Duodenal mucosa (tissue), 2 donors: Measurements from ENCODE around the gene LRRC8C.

Source experiments
- H3K27ac ChIP-seq: one replicate; pipeline ENCODE4 v1.7.0; 2013; ENCODE audit warnings: low read depth, low read length
- H3K27me3 ChIP-seq, 2 donors: one replicate each; pipeline ENCODE4 v1.7.0; 2013; ENCODE audit warnings: low read length in 2 of 2, control low read depth in 1 of 2; ENCODE audit not compliant: insufficient read depth in 2 of 2, control insufficient read depth in 1 of 2
- H3K36me3 ChIP-seq, 2 donors: one replicate each; pipeline ENCODE4 v1.7.0; 2013; ENCODE audit warnings: low read length in 2 of 2, control low read depth in 1 of 2; ENCODE audit not compliant: insufficient read depth in 2 of 2, control insufficient read depth in 1 of 2
- H3K4me1 ChIP-seq, 2 donors: one replicate each; pipeline ENCODE4 v1.7.0; 2013; ENCODE audit warnings: low read length in 2 of 2, control low read depth in 1 of 2; ENCODE audit not compliant: insufficient read depth in 2 of 2, control insufficient read depth in 1 of 2
- H3K4me3 ChIP-seq, 2 donors: one replicate each; pipeline ENCODE4 v1.7.0; 2013; ENCODE audit warnings: low read length in 2 of 2, low read depth in 1 of 2
- H3K9ac ChIP-seq, 2 donors: one replicate each; pipeline ENCODE4 v1.7.0; 2013; ENCODE audit warnings: low read length in 2 of 2, low read depth in 1 of 2
- H3K9me3 ChIP-seq, 2 donors: one replicate each; pipeline ENCODE4 v1.7.0; 2013; ENCODE audit warnings: low read length in 2 of 2, control low read depth in 1 of 2; ENCODE audit not compliant: control insufficient read depth in 1 of 2

The LRRC8C gene

GRCh38 chr1:89715677-89716076 lies 82.8 kb downstream of the LRRC8C start:
- Histone ChIP-seq H3K27ac (no peak overlapping the region), H3K4me3 (no peak overlapping the region), H3K9ac (no peak overlapping the region), H3K9me3 (no peaks in the 10 kb centered on the region), H3K4me1 (peaks cover 0 to 16% of the 10 kb centered on the region in 2 donors), H3K27me3 (no peaks in the 10 kb centered on the region), H3K36me3 (peaks cover 6 to 12% of the 10 kb centered on the region in 2 donors)

- no peak overlapping the region for H3K4me3 ChIP-seq
- no peaks in the 10 kb centered on the region for H3K9me3 ChIP-seq
- peaks cover 0 to 16% of the 10 kb centered on the region in 2 donors for H3K4me1 ChIP-seq
- no peak overlapping the region for H3K27ac ChIP-seq
- no peaks in the 10 kb centered on the region for H3K36me3 ChIP-seq
- no peak overlapping the region for H3K9ac ChIP-seq
- H3K27me3 ChIP-seq, result no peaks in the 10 kb centered on the region
Measured at GRCh38 chr1:89719502-89720306, 86.8 kb downstream of the LRRC8C start.

GRCh38 chr1:89720839-89721238 lies 87.9 kb downstream of the LRRC8C start:
- H3K4me1 ChIP-seq, result peaks cover 4 to 16% of the 10 kb centered on the region in 2 donors
- no peaks in the 10 kb centered on the region for H3K27me3 ChIP-seq
- no peak overlapping the region for H3K9ac ChIP-seq
- no peak overlapping the region for H3K4me3 ChIP-seq
- no peaks in the 10 kb centered on the region for H3K9me3 ChIP-seq
- no peak overlapping the region for H3K27ac ChIP-seq
- no peaks in the 10 kb centered on the region for H3K36me3 ChIP-seq

GRCh38 chr1:89721351-89721750 lies 88.4 kb downstream of the LRRC8C start:
- H3K4me1 ChIP-seq, result peaks cover 4 to 16% of the 10 kb centered on the region in 2 donors
- H3K36me3 ChIP-seq, result no peaks in the 10 kb centered on the region
- no peaks in the 10 kb centered on the region for H3K9me3 ChIP-seq
- H3K27ac ChIP-seq, result no peak overlapping the region
- H3K27me3 ChIP-seq, result no peaks in the 10 kb centered on the region
- H3K9ac ChIP-seq, result no peak overlapping the region
- H3K4me3 ChIP-seq, result no peak overlapping the region

GRCh38 chr1:89723144-89723543 lies 90.2 kb downstream of the LRRC8C start:
- Histone ChIP-seq H3K9ac (no peak overlapping the region), H3K27me3 (no peaks in the 10 kb centered on the region), H3K27ac (no peak overlapping the region), H3K9me3 (no peaks in the 10 kb centered on the region), H3K36me3 (no peaks in the 10 kb centered on the region), H3K4me3 (no peak overlapping the region), H3K4me1 (peaks cover 4 to 16% of the 10 kb centered on the region in 2 donors)

- Histone ChIP-seq H3K27me3 (no peaks in the 10 kb centered on the region), H3K4me1 (peaks cover 4 to 16% of the 10 kb centered on the region in 2 donors), H3K9me3 (no peaks in the 10 kb centered on the region), H3K27ac (no peak overlapping the region), H3K36me3 (no peaks in the 10 kb centered on the region), H3K4me3 (no peak overlapping the region), H3K9ac (no peak overlapping the region)
Measured at GRCh38 chr1:89723863-89724262, 90.9 kb downstream of the LRRC8C start.

- no peak overlapping the region for H3K4me3 ChIP-seq
- no peaks in the 10 kb centered on the region for H3K9me3 ChIP-seq
- no peaks in the 10 kb centered on the region for H3K36me3 ChIP-seq
- H3K4me1 ChIP-seq, result peaks cover 4 to 11% of the 10 kb centered on the region in 2 donors
- H3K27ac ChIP-seq, result no peak overlapping the region
- H3K27me3 ChIP-seq, result no peaks in the 10 kb centered on the region
- H3K9ac ChIP-seq, result no peak overlapping the region
Measured at GRCh38 chr1:89724369-89725010, 91.6 kb downstream of the LRRC8C start.

- H3K27me3 ChIP-seq, result no peaks in the 10 kb centered on the region
- H3K9me3 ChIP-seq, result no peaks in the 10 kb centered on the region
- no peaks in the 10 kb centered on the region for H3K36me3 ChIP-seq
- H3K27ac ChIP-seq, result no peak overlapping the region
- no peak overlapping the region for H3K9ac ChIP-seq
- H3K4me3 ChIP-seq, result no peak overlapping the region
- peaks cover 4 to 6% of the 10 kb centered on the region in 2 donors for H3K4me1 ChIP-seq
Measured at GRCh38 chr1:89725011-89725370, 92.1 kb downstream of the LRRC8C start.

- no peak overlapping the region for H3K27ac ChIP-seq
- H3K27me3 ChIP-seq, result no peaks in the 10 kb centered on the region
- no peaks in the 10 kb centered on the region for H3K9me3 ChIP-seq
Measured at GRCh38 chr1:89725631-89726030, 92.7 kb downstream of the LRRC8C start.

GRCh38 chr1:89727517-89728312 lies 94.8 kb downstream of the LRRC8C start:
- Histone ChIP-seq H3K4me1 (peaks cover 0 to 4% of the 10 kb centered on the region in 2 donors), H3K27ac (no peak overlapping the region), H3K9me3 (no peaks in the 10 kb centered on the region), H3K27me3 (no peaks in the 10 kb centered on the region), H3K9ac (no peak overlapping the region), H3K4me3 (no peak overlapping the region), H3K36me3 (no peaks in the 10 kb centered on the region)

More at GRCh38 chr1:89725631-89726030, 92.7 kb downstream of the LRRC8C start:
- Histone ChIP-seq H3K4me1 (peaks cover 0 to 4% of the 10 kb centered on the region in 2 donors), H3K9ac (no peak overlapping the region), H3K4me3 (no peak overlapping the region), H3K36me3 (no peaks in the 10 kb centered on the region)
